K562 (cell line): ENCODE measurements around the gene BMF. TPM values are rescaled to one million over a fixed set of nuclear protein-coding genes. Genes with fewer than 3 reads are reported as not detected.

Source experiments
- ATAC-seq: fragments of 200-7000 bp; cut with Tn5 transposase; 3 replicates; pipeline ENCODE4 v1.9.1; 2020; ENCODE audit warnings: moderate library complexity
- BruUV-seq: library from RNA; stranded (reverse); fragments of 400-500 nt; replicated peaks from 2 replicates; lab custom pipeline; 2021; lab: Mats Ljungman, UMichigan
- CTCF ChIA-PET: fragments of 300-600 bp; formaldehyde crosslinking; extraction: SDS; loops from one replicate; lab custom pipeline; 2021; ENCODE audit warnings: low intra/inter-chr PET ratio; lab: Yijun Ruan, JAX
- POLR2A ChIA-PET: fragments of 300-600, 350-650 bp; sonication (Branson Sonifier 250); formaldehyde crosslinking; extraction: SDS; loops from one replicate; lab custom pipeline; 2021; ENCODE audit warnings: antibody characterized with exemption, inconsistent platforms; lab: Yijun Ruan, JAX
- DNase-seq, 4 experiments: peaks; one replicate each; pipeline versions ENCODE4 v3.0.0 to v3.0.0-alpha.2; 2011 to 2018; ENCODE audit warnings: low spot score in 3 of 4, mixed read lengths in 3 of 4; ENCODE audit errors: extremely low read depth in 1 of 4
- FAIRE-seq: peaks from 2 replicates; lab custom pipeline; 2011; peaks lifted over from hg19 to GRCh38; lab: Jason Lieb, UNC
- H2AFZ ChIP-seq: 2 replicates; pipeline ENCODE4 v1.6.0; 2011; ENCODE audit warnings: low read depth, low read length, control low read depth, inconsistent platforms
- H3K27ac ChIP-seq: fragments of 200-600 bp; 3 replicates; pipeline ENCODE4 v1.8.0; 2011; ENCODE audit warnings: low read depth, mild to moderate bottlenecking, control low read depth, inconsistent platforms, low read length, moderate library complexity, mixed read lengths; ENCODE audit errors: extremely low read depth
- H3K27me3 ChIP-seq, 2 experiments: fragments of 300-600 bp in 1 of 2; 2 replicates in 1 of 2; 3 replicates in 1 of 2; pipeline versions ENCODE4 v1.6.0 to v1.8.0; 2011; ENCODE audit warnings: inconsistent platforms in 2 of 2, low read length in 2 of 2, mild to moderate bottlenecking in 1 of 2, mixed read lengths in 1 of 2, moderate library complexity in 1 of 2; ENCODE audit not compliant: control insufficient read depth in 2 of 2, insufficient read depth in 2 of 2
- H3K36me3 ChIP-seq: fragments of 300-600 bp; 3 replicates; pipeline ENCODE4 v1.8.0; 2011; ENCODE audit warnings: mild to moderate bottlenecking, low read length, inconsistent platforms; ENCODE audit not compliant: control insufficient read depth, insufficient read depth
- H3K4me1 ChIP-seq, 2 experiments: fragments of 200-600 bp in 1 of 2; replicated peaks in 1 of 2; 2 replicates in 1 of 2; 3 replicates in 1 of 2; pipeline versions ENCODE4 v1.5.1 to v1.8.0; 2011; ENCODE audit warnings: inconsistent platforms in 2 of 2, low read length in 2 of 2, mild to moderate bottlenecking in 1 of 2, mixed read lengths in 1 of 2, moderate library complexity in 1 of 2; ENCODE audit not compliant: control insufficient read depth in 2 of 2, insufficient read depth in 2 of 2
- H3K4me2 ChIP-seq: 2 replicates; pipeline ENCODE4 v1.6.1; 2011; ENCODE audit warnings: low read length, control low read depth, inconsistent platforms, mixed read lengths; ENCODE audit not compliant: insufficient read depth
- H3K4me3 ChIP-seq: fragments of 200-600 bp; sonication (generic), shearing (Covaris generic); 2 replicates; pipeline ENCODE4 v1.5.1; 2016; ENCODE audit warnings: control low read depth, inconsistent platforms
- H3K79me2 ChIP-seq: fragments of 200-600 bp; 3 replicates; pipeline ENCODE4 v1.8.0; 2011; ENCODE audit warnings: low read length, inconsistent platforms; ENCODE audit not compliant: control insufficient read depth, insufficient read depth
- H3K9ac ChIP-seq, 2 experiments: 2 replicates each; pipeline versions ENCODE4 v1.6.0 to v1.6.1; 2011; ENCODE audit warnings: low read depth in 2 of 2, low read length in 2 of 2, control low read depth in 1 of 2, inconsistent platforms in 1 of 2, mild to moderate bottlenecking in 1 of 2, mixed read lengths in 1 of 2; ENCODE audit not compliant: insufficient read depth in 1 of 2
- H3K9me1 ChIP-seq: one replicate; pipeline ENCODE4 v1.6.0; 2011; ENCODE audit warnings: inconsistent platforms, mild to moderate bottlenecking, low read length, moderate library complexity; ENCODE audit not compliant: control insufficient read depth, insufficient read depth
- H3K9me3 ChIP-seq: replicated peaks from 2 replicates; pipeline ENCODE4 v1.5.1; 2011; ENCODE audit warnings: low read depth, low read length, inconsistent platforms; ENCODE audit not compliant: control insufficient read depth, insufficient read depth
- H4K20me1 ChIP-seq: replicated peaks from 2 replicates; pipeline ENCODE4 v1.6.1; 2011; ENCODE audit warnings: low read length, inconsistent platforms, mixed read lengths; ENCODE audit not compliant: control insufficient read depth, insufficient read depth
- ATF7 ChIP-seq: fragments of 450-650 bp; IDR thresholded peaks from 2 replicates; pipeline ENCODE4 v1.7.1; 2014; ENCODE audit warnings: mild to moderate bottlenecking, moderate library complexity
- CBX5 ChIP-seq: IDR thresholded peaks from 2 replicates; pipeline ENCODE4 v1.6.1; 2014; ENCODE audit warnings: low read depth, borderline replicate concordance
- FOSL1 ChIP-seq: fragments of 200-800 bp; sonication (Bioruptor generic); conservative IDR thresholded peaks from 2 replicates; pipeline ENCODE4 v1.6.1; 2016; ENCODE audit warnings: missing genetic modification characterization, missing compliant biosample characterization
- GTF2A2 ChIP-seq: IDR thresholded peaks from 2 replicates; pipeline ENCODE4 v1.6.1; 2016; ENCODE audit warnings: mild to moderate bottlenecking, missing genetic modification characterization, missing compliant biosample characterization
- HMG20A ChIP-seq: fragments of 450-650 bp; formaldehyde crosslinking; conservative IDR thresholded peaks from 2 replicates; pipeline ENCODE4 v1.4.0; 2020; ENCODE audit warnings: mild to moderate bottlenecking, mixed read lengths
- NR4A1 ChIP-seq, 2 experiments: fragments of 250-450 bp in 1 of 2; fragments of 450-650 bp in 1 of 2; sonication (Bioruptor Pico) in 1 of 2; IDR thresholded peaks; 2 replicates each; pipeline versions ENCODE4 v1.4.0 to v1.6.1; 2016 to 2020; ENCODE audit warnings: mild to moderate bottlenecking in 2 of 2, missing compliant biosample characterization in 1 of 2, missing genetic modification characterization in 1 of 2, moderate library complexity in 1 of 2
- PML ChIP-seq: IDR thresholded peaks from 2 replicates; pipeline ENCODE4 v1.6.1; 2012; ENCODE audit warnings: low read length, inconsistent platforms
- POLR2A ChIP-seq: fragments of 450-650 bp; conservative IDR thresholded peaks from 2 replicates; pipeline ENCODE4 v1.6.1; 2016
- POLR2B ChIP-seq: fragments of 450-650 bp; IDR thresholded peaks from 2 replicates; pipeline ENCODE4 v1.6.1; 2018; ENCODE audit warnings: low read depth; ENCODE audit not compliant: partially characterized antibody
- RBFOX2 ChIP-seq: fragments of 200-400 bp; formaldehyde crosslinking; IDR thresholded peaks from 2 replicates; pipeline ENCODE4 v1.6.1; 2017; ENCODE audit warnings: low read depth, mild to moderate bottlenecking, low read length, moderate library complexity
- SAFB ChIP-seq: fragments of 200-400 bp; formaldehyde crosslinking; IDR thresholded peaks from 2 replicates; pipeline ENCODE4 v1.6.1; 2017; ENCODE audit warnings: low read depth, low read length, borderline replicate concordance
- ZNF134 ChIP-seq: fragments of 250-450 bp; sonication (Bioruptor Pico); conservative IDR thresholded peaks from 2 replicates; pipeline ENCODE4 v1.4.0; 2020
- ZNF316 ChIP-seq: fragments of 450-650 bp; IDR thresholded peaks from 2 replicates; pipeline ENCODE4 v1.6.1; 2016
- ZNF354B ChIP-seq: fragments of 250-450 bp; sonication (Bioruptor Pico); IDR thresholded peaks from 2 replicates; pipeline ENCODE4 v1.4.0; 2020
- WGBS: fragments of 100-300 bp; shearing (Covaris generic); methylation state at CpG from one replicate; pipeline ENCODE4 v1.1.6; 2016; ENCODE audit warnings: low coverage, mixed read lengths; ENCODE audit not compliant: insufficient coverage; ENCODE audit errors: missing lambda C conversion rate; 5-methylcytosine and 5-hydroxymethylcytosine counted together
- in situ Hi-C: fragments of 300-500 bp; cut with MboI; formaldehyde crosslinking; loops from 4 replicates; pipeline ENCODE4 v1.15.0; 2018; ENCODE audit warnings: inconsistent platforms, mixed read lengths
- intact Hi-C: fragments of 100-400 bp; cut with micrococcal nuclease; formaldehyde crosslinking; loops from 2 replicates; pipeline ENCODE4 v1.14.2; 2022
- polyA plus RNA-seq, 8 experiments: library from polyadenylated mRNA; depleted of rRNA in 4 of 8; stranded (reverse) in 5 of 8; unstranded in 3 of 8; fragments of >200 nt; fragmentation: Nextera tagmentation in 2 of 8; fragmentation: Illumina TruSeq in 1 of 8; extraction: Ambion mirVana in 2 of 8; extraction: Trizol in 1 of 8; gene quantifications; 2 replicates each; pipeline versions ENCODE4 v1.2.1 to v1.2.3, GENCODE V29; 2011 to 2014; ENCODE audit warnings: inconsistent platforms in 1 of 8, missing spikeins in 1 of 8
- total RNA-seq, 7 experiments: library from RNA; depleted of rRNA in 6 of 7; stranded (reverse); fragments of >200 nt in 6 of 7; fragmentation: Illumina TruSeq in 2 of 7; extraction: Trizol in 2 of 7; gene quantifications; 2 replicates each; pipeline versions ENCODE4 v1.2.1 to v1.2.3, GENCODE V29; 2011 to 2021; ENCODE audit warnings: low replicate concordance in 1 of 7
- TF ChIP-seq, protein P1 (sequence below): fragments of 450-650 bp; formaldehyde crosslinking; IDR thresholded peaks from 2 replicates; pipeline ENCODE4 v1.4.0; 2020; ENCODE audit warnings: mild to moderate bottlenecking, moderate library complexity

Gene BMF
- total and polyA plus RNA-seq, 9 of the 15 experiments (the other 6 are each of a cell fraction or from before 2014, with no cell fraction given): 0.25 to 0.91 (median 0.59) TPM; not detected in 2

DNA sequence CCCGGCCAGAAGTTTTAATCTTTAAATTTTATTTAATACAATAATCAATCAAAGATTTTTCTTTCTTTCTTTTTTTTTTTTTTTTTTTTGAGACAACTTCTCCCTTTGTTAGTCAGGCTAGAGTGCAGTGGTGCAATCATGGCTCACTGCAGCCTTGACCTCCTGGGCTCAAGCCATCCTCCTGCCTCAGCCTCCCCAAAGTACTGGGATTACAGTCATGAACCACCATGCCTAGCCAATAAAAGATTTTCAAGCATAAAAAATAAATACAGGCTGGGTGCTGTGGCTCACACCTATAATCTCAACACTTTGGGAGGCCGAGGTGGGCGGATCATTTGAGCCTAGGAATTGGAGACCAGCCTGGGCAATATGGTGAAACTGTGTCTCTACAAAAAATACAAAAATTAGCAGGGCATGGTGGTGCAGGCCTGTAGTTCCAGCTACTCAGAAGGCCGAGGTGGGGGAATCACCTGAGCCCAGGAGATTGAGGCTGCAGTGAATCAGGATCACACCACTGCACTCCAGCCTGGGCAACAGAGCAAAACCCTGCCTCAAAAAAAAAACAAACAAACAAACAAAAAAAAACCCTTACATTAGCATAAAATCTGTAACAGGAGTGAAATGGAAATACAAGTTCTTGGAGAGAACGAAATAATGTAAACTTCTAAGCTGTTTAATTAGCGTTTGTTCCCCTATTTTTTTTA, 40.6 kb downstream of the BMF start:
- Histone ChIP-seq H3K4me1 (peaks cover 0 to 16% of the 10 kb centered on the region in 2 experiments; a peak in 2 of 5 replicates), H3K9me1 (no peaks in the 10 kb centered on the region), H2AFZ (no peak overlapping the region), H3K27ac (no peak overlapping the region), H3K79me2 (no peaks in the 10 kb centered on the region), H3K27me3 (no peaks in the 10 kb centered on the region), H3K9ac (no peak overlapping the region), H3K9me3 (no peaks in the 10 kb centered on the region), H3K4me3 (no peak overlapping the region), H4K20me1 (no peaks in the 10 kb centered on the region), H3K36me3 (no peaks in the 10 kb centered on the region), H3K4me2 (no peak overlapping the region)
- in situ Hi-C loops (no loop called here), intact Hi-C loops (no loop called here)
- ChIA-PET CTCF (no interaction called here), POLR2A (interaction anchor here (0.6 to 1.1 kb wide), 3 partner anchors 9 to 96 kb away, joined by 3 to 6 read pairs (median 3); no protein-coding TSS in a partner anchor)
- 0 out of 2 replicates have a peak, but pooled peaks have one; percentile 41 for TF ChIP-seq ZNF316
- no peak for TF ChIP-seq RBFOX2
- no TSS peak for BruUV-seq
- no peak for DNase-seq
- no peak for FAIRE-seq
- WGBS: 70% methylated on average over 6 of the region's 6 CpGs
- no peak for ATAC-seq

DNA sequence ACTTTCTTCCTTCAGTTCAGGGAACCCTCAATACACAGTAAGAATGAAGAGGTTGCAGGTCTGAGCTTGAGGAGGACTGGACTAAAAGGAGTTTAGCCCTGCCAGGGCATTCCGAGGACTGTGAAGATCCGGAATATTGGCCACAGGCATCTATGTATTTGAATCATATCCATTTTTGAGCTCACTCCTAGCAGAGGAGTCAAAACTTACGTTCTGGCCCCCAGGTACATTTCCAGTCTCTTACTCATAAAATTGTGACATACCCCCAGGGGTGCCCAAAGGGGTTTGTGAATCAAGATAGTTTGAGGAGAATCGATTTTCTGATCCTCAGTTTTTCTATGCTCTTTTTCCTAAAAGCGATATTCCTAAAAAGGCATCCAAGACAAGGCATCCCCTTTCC, 42.1 kb downstream of the BMF start:
- peaks cover 0 to 12% of the 10 kb centered on the region in 2 experiments; a peak in 2 of 5 replicates for H3K4me1 ChIP-seq
- no peaks in the 10 kb centered on the region for H3K36me3 ChIP-seq
- no peaks in the 10 kb centered on the region for H4K20me1 ChIP-seq
- DNase-seq (no peak), FAIRE-seq (no peak), ATAC-seq (no peak)
- no peaks in the 10 kb centered on the region for H3K9me1 ChIP-seq
- 60% methylated on average over 5 of the region's 5 CpGs for WGBS
- POLR2A ChIA-PET: interaction anchor here (1.0 to 1.1 kb wide), 2 partner anchors 7 to 9 kb away, joined by 3 to 6 read pairs; no protein-coding TSS in a partner anchor
- H3K4me3 ChIP-seq: no peak overlapping the region
- H3K79me2 ChIP-seq: no peaks in the 10 kb centered on the region
- in situ Hi-C loops (no loop called here), intact Hi-C loops (no loop called here)
- no peak overlapping the region for H3K9ac ChIP-seq
- H3K27me3 ChIP-seq: no peaks in the 10 kb centered on the region
- no peaks in the 10 kb centered on the region for H3K9me3 ChIP-seq
- H3K4me2 ChIP-seq: no peak overlapping the region
- CTCF ChIA-PET: no interaction called here
- BruUV-seq: no TSS peak
- H2AFZ ChIP-seq: no peak overlapping the region
- no peak overlapping the region for H3K27ac ChIP-seq
- TF ChIP-seq FOSL1 (tag) (no peak), POLR2B (no peak), NR4A1 (CRISPR knock-in tag; IDR thresholded peaks at IDR 0.05) (no peak), NR4A1 (tag; IDR thresholded peaks at IDR 0.05) (no peak), ATF7 (no peak), POLR2A (no peak), GTF2A2 (tag) (no peak), ZNF134 (no peak), PML (no peak), ZNF354B (CRISPR knock-in tag) (no peak), SAFB (no peak), HMG20A (no peak), CBX5 (no peak)
- TF ChIP-seq, protein P1, sequence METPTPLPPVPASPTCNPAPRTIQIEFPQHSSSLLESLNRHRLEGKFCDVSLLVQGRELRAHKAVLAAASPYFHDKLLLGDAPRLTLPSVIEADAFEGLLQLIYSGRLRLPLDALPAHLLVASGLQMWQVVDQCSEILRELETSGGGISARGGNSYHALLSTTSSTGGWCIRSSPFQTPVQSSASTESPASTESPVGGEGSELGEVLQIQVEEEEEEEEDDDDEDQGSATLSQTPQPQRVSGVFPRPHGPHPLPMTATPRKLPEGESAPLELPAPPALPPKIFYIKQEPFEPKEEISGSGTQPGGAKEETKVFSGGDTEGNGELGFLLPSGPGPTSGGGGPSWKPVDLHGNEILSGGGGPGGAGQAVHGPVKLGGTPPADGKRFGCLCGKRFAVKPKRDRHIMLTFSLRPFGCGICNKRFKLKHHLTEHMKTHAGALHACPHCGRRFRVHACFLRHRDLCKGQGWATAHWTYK (CRISPR knock-in tag): no peak
